Tongue (tissue), 2 donors: Measurements from ENCODE around the gene PTDSS2. TPM values are rescaled to one million over a fixed set of nuclear protein-coding genes. Genes with fewer than 3 reads are reported as not detected.
"Not testable (repeated sequence)": the region's sequence is repeated elsewhere in the genome, so short reads cannot be mapped to it uniquely, and the experiment has no call there.

ENCODE experiments used
- DNase-seq: peaks from one replicate; pipeline ENCODE4 v3.0.0-alpha.2; 2015
- total RNA-seq: library from RNA; depleted of rRNA; stranded (reverse); fragments of >200 nt; gene quantifications from one replicate; pipeline ENCODE4 v1.2.3, GENCODE V29; 2014

PTDSS2 gene
- total RNA-seq, 1 donor from 2014 or later, result 20.1 TPM

GRCh38 chr11:450809-451451, 851 bp downstream of the PTDSS2 start:
- peak; percentile 78 for DNase-seq

GRCh38 chr11:451738-452137, 1.7 kb downstream of the PTDSS2 start:
- DNase-seq, result no peak

- DNase-seq, result no peak
Observed at GRCh38 chr11:452203-452744, 2.2 kb downstream of the PTDSS2 start.

- DNase-seq, result no peak
Observed at GRCh38 chr11:452916-453527, 2.9 kb downstream of the PTDSS2 start.

- no peak for DNase-seq
Observed at GRCh38 chr11:453564-453963, 3.5 kb downstream of the PTDSS2 start.

GRCh38 chr11:454043-454442, 4.0 kb downstream of the PTDSS2 start:
- no peak for DNase-seq

GRCh38 chr11:454801-455565, 4.9 kb downstream of the PTDSS2 start:
- DNase-seq, result no peak

- no peak for DNase-seq
Observed at GRCh38 chr11:455566-456147, 5.6 kb downstream of the PTDSS2 start.

GRCh38 chr11:456533-456932, 6.5 kb downstream of the PTDSS2 start:
- DNase-seq, result no peak

GRCh38 chr11:457111-457760, 7.2 kb downstream of the PTDSS2 start:
- DNase-seq, result no peak

GRCh38 chr11:459511-460220, 9.6 kb downstream of the PTDSS2 start:
- DNase-seq, result no peak

- DNase-seq, result no peak
Observed at GRCh38 chr11:460331-461199, 10.5 kb downstream of the PTDSS2 start.

- DNase-seq, result no peak
Observed at GRCh38 chr11:461626-462025, 11.5 kb downstream of the PTDSS2 start.

GRCh38 chr11:462107-462890, 12.2 kb downstream of the PTDSS2 start:
- DNase-seq, result no peak

- DNase-seq, result no peak
Observed at GRCh38 chr11:464316-464715, 14.2 kb downstream of the PTDSS2 start.

GRCh38 chr11:465896-466530, 15.9 kb downstream of the PTDSS2 start:
- DNase-seq, result no peak

GRCh38 chr11:468036-468435, 18.0 kb downstream of the PTDSS2 start:
- DNase-seq, result no peak

GRCh38 chr11:468493-468892, 18.4 kb downstream of the PTDSS2 start:
- DNase-seq, result no peak

- not testable (repeated sequence) for DNase-seq
Observed at GRCh38 chr11:469026-469683, 19.1 kb downstream of the PTDSS2 start.
